GM18508 (cell line): ENCODE measurements around the gene DAPK1.
"Not testable (repeated sequence)": the region's sequence is repeated elsewhere in the genome, so short reads cannot be mapped to it uniquely, and the experiment has no call there.

Experiments used
- ATAC-seq: cut with Tn5 transposase; IDR thresholded peaks from one replicate; pipeline ENCODE4 v1.9.1; 2021; ENCODE audit warnings: moderate number of reproducible peaks; ENCODE audit not compliant: insufficient read depth, unreplicated experiment

The DAPK1 gene

GRCh38 chr9:87497080-87497603 lies 525 bp upstream of the DAPK1 start:
- no peak for ATAC-seq

DNA sequence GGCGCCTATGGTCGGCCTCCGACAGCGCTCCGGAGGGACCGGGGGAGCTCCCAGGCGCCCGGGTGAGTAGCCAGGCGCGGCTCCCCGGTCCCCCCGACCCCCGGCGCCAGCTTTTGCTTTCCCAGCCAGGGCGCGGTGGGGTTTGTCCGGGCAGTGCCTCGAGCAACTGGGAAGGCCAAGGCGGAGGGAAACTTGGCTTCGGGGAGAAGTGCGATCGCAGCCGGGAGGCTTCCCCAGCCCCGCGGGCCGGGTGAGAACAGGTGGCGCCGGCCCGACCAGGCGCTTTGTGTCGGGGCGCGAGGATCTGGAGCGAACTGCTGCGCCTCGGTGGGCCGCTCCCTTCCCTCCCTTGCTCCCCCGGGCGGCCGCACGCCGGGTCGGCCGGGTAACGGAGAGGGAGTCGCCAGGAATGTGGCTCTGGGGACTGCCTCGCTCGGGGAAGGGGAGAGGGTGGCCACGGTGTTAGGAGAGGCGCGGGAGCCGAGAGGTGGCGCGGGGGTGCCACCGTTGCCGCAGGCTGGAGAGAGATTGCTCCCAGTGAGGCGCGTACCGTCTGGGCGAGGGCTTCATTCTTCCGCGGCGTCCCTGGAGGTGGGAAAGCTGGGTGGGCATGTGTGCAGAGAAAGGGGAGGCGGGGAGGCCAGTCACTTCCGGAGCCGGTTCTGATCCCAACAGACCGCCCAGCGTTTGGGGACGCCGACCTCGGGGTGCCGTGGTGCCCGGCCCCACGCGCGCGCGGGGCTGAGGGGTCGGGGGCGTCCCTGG lies 561 bp downstream of the DAPK1 start:
- no peak for ATAC-seq

DNA sequence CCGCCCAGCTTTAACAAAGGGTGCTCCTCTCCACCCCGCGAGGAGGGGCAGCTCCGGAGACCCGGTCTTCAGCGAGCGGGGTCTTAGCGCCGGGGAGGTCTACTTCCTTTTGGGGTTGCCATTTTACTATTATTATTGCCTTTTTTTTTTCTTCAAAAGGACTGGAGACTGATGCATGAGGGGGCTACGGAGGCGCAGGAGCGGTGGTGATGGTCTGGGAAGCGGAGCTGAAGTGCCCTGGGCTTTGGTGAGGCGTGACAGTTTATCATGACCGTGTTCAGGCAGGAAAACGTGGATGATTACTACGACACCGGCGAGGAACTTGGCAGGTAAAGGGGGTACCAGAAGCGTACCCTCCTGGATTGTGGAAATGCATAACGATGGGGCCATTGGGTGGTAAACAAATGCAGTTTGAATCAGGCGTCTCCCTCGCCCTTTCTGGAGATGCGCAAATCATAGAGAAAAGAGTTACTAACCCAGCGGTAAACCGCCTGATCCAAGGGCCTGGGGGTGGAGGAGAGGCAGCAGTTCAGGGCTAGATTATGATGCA lies 1.2 kb downstream of the DAPK1 start:
- no peak for ATAC-seq

GRCh38 chr9:87499424-87500017 lies 1.9 kb downstream of the DAPK1 start:
- peak; percentile 33 for ATAC-seq

DNA sequence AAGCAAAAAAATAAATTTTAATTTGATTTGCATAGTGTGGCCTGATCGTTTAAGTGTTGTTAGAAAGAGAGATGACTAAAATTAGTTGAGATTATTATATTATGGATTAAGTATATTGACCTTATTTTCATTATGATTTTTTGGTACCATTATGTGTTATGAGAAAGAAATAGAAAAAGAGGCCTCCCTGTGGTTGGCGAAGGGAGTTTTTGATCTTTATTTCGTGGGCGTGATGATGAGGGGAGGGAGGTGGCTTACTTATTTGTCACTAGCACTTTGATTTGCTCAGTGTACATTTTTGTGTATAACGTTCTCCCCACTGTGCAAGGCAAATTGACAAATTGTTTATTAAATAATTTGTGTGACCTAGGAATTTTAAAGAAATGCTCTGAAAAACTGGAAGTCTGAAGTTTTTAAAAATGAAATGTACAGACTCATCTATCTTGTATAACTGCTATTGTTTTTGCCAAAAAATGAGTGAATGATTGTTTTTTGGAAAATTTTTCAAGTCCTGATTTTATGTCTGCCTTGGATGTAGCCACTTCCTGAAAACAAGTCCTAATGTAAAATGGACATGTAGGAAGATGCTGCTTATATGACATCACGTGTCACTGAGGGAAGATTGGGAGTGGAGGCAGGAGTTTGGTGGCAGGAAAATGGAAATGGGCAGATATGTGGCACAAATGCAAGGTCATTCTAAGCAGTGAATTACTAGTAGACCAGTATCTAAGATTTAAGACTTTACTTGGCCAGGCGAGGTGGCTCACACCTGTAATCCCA lies 3.0 kb downstream of the DAPK1 start:
- no peak for ATAC-seq

DNA sequence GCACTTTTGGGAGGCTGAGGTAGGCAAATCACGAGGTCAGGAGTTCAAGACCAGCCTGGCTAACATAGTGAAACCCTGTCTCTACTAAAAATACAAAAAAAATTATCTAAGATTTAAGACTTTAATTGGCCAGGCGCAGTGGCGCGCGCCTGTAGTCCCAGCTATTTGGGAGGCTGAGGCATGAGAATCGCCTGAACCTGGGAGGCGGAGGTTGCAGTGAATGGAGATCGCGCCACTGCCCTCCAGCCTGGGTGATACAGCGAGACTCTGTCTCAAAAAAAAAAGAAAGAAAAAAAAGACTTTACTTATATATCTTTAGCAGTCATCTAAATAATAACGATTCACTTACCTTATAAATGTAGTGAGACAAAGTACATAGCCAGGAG lies 3.6 kb downstream of the DAPK1 start:
- not testable (repeated sequence) for ATAC-seq

DNA sequence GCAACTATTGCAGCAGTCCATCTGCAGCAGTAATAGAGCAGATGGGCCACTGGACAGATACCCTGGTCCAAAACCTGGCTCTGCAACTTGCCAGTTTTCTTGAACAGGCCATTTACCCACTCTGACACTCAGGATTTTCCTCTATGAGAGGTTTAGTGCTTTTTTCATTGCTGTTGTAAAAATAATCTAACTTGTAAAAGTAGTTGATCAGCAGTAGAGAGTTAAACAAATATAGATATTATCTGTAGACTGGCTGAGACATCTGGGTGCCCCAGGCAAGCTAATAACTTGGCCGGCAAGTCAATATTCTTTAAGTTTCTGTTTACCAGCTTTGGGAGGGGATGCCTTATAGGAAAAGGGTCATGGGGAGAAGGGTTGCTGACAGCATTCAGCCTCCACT lies 4.1 kb downstream of the DAPK1 start:
- ATAC-seq = no peak

GRCh38 chr9:87502391-87503221 lies 4.9 kb downstream of the DAPK1 start:
- no peak for ATAC-seq

- ATAC-seq = no peak
Measured at GRCh38 chr9:87503430-87503829, 5.8 kb downstream of the DAPK1 start.

DNA sequence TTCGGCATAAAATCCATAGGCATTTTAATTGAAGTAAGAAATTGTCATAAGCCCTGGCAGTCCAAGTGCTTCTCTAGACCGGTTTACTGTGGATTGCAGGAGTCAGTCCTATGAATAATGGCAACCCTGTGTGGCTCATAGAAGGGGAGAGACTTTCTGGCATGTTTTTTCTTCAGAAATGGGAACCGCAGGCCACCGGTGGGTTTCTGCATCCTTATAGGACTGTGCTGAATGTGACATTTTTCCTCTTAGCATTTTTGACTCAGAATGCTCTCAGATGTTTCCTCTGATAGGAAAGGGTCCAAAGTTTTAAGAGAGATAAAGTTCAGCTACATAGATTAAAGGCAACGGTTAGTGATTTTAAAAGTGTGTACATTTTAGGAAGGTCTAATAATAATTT lies 6.3 kb downstream of the DAPK1 start:
- ATAC-seq = no peak

GRCh38 chr9:87504938-87505337 lies 7.3 kb downstream of the DAPK1 start:
- ATAC-seq = no peak

DNA sequence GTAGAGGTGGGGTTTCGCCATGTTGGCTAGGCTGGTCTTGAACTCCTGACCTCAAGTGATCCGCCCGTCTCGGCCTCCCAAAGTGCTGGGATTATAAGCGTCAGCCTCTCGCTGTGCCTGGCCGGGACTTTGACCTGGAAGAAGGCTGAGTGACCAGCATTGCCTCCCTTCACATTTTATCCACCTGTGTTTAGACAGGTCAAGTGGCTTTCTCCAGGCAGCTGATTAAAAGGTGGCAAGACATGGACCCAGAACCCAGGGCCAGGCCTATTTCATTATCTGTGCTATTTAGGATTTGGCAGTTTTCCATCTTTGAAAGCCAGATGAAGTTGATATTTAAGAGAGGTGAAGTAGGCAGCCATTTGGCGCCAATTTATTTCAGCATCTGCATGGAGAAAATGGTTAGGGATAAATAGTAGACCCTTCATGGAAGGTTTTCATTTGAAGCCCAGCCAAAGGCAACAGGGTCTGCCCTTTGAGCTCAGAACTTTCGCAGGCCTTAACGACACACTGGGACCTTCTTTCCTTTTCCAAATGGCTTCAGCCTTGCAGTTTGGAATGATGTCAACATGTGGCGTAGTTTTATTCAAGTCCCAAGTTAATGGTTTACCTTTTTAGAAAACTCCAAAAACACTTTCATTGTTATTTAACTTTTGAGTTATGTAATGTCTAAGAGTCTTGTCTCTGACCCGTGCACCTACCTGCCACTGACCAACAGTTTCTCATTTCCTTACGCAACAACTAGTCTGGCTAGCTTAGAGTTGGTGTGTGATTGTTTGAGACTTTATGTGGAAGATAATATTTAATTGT lies 8.4 kb downstream of the DAPK1 start:
- no peak for ATAC-seq

GRCh38 chr9:87507576-87507975 lies 9.9 kb downstream of the DAPK1 start:
- ATAC-seq = no peak

GRCh38 chr9:87510252-87510683 lies 12.6 kb downstream of the DAPK1 start:
- no peak for ATAC-seq

- ATAC-seq = no peak
Measured at GRCh38 chr9:87512311-87512710, 14.6 kb downstream of the DAPK1 start.

DNA sequence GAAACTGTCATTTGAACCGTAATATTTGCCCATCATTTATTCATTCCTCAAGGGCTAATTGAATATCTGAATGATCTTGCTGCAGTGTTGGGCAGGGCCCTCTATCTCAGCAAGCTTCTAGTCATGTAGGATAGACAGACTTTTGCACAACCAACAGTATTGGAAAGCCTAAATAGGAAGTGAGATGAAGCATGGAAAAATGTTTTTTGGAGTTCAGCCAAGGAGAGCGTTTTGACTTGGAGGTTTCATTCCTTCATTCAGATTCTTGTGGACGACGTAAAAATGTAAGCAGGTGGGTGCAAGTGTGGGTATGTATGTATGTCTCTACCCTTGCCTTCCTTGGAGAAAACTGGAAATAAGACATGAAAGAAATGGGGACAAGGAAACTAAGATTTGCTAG lies 15.5 kb downstream of the DAPK1 start:
- ATAC-seq = no peak

GRCh38 chr9:87513880-87514535 lies 16.3 kb downstream of the DAPK1 start:
- no peak for ATAC-seq

- ATAC-seq = no peak
Measured at GRCh38 chr9:87515006-87515405, 17.3 kb downstream of the DAPK1 start.
